C1 segment of cervical spinal cord (tissue), 14 donors: ENCODE measurements around the gene MEIS1.
"Not testable (repeated sequence)": the region's sequence is repeated elsewhere in the genome, so short reads cannot be mapped to it uniquely, and the experiment has no call there.

ENCODE experiments used
- DNase-seq, 14 donors: peaks; one replicate each; lab custom pipeline; 2025; lab: John Stamatoyannopoulos, UW

The MEIS1 gene

DNA sequence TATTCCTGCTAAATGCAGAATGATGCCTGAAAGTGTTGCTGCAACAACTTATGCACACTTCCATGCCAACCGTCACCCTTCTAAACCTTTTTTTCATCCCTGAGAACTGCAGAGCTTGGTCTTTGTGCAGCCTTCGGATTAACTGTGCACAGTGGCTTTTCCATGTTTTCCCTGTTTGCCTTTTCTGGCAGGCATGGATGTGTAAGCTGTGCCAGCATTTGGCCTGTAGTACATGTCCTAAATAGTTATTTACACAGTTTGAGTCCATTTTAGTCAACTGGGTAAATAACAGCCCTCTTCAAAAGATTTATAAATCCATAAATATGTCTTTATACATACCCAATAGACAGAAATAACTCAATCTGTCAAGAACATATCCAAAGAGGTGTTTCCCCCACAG, 31.5 kb downstream of the MEIS1 start:
- DNase-seq = peak in 1 of 14 donors; percentile 38

DNA sequence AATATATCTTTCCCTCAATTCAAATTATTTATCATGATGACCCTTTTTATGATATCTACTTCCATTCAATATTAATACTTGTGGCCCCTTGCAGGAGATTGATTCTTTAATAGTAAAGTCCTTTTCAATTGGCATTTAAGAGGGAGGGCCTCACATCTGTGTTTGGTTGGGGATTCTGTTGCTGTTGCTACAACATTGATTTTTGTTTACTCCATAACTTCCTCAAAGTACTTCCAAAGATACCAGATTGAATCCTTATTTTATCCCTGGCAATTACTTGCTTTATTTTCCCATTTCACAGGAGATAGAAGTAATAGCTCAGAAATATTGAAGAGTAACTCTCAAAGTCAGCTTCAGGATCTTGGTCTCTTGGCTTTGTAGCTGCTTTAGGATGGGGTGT, 32.8 kb downstream of the MEIS1 start:
- DNase-seq = no peak

DNA sequence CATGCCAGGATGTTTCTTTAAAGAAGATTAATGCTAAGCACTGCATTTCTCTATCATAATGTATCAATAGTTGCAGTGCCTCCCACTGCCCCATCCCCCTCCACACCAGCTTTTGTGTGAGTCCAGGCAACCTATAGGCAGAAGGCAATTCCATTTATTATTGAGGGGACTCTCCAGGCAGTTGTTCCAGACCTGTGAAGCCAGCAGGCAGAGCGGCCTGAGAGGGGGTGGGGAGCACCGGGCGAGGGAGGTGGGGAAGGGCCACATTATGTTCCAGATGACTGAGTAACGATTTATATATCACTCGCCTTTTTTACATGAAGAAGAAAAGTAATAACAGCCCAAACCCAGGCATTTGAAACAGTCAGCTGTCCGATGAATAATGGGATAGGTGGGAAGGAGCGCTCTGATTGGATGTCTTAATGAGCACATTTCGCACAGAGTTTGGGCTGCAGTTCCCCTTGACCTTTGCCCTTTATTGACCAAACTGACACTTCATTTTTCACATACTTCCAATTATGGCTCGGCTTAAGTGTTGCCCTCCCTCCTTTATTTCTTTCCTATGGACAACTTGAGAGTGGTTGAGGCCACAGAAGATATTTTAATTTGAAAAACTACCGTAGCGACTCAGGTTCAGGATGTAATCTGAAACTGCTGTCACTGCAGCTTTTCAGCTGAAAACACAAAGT, 34.4 kb downstream of the MEIS1 start:
- no peak for DNase-seq

DNA sequence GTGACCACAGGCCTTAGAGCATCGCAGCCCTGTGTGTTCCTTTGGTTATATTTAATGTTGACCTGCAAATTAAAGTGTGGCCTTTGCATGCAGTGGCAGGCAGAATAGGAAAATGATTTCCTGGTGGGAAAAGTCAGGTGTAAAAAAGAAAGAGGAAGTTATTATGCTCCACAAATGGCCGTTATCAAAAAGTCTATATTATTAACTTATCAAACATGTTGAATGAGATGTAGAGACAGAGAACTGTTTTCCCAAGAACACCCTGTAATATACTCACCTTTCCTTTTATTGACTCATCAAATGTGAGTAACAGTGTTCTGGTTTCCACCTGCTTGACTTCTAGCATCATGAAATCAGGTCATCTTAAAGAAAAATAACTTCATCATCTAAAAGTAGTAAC, 35.3 kb downstream of the MEIS1 start:
- no peak for DNase-seq

DNA sequence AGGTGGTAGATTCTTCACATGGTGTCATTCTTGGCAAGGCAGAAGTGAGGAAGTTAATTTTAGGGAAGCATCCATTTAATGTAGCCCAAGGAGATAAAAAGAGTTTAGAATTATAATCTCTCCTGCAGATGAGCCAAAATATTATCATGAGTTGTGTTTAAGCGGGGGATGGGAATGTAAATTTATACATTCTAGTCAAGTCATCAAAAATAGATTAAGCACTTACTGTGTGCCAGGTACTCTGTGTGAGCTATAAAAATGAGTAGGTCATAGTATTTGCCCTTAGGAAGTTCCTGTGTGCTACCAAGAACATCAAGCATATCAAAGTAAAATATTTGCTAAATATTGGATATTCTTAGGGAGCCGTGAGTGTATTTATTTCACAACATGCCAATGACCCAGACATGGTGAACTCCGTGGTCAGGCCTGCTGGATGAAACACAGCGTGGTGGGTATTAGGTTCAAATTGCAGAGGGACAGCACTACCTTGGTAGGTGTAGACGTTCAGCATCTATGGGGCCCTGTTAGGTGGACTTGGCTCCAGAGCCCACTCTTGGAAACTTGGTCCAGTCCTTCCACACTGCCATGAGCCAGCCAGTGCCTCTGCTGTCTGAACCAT, 37.4 kb downstream of the MEIS1 start:
- DNase-seq = no peak

DNA sequence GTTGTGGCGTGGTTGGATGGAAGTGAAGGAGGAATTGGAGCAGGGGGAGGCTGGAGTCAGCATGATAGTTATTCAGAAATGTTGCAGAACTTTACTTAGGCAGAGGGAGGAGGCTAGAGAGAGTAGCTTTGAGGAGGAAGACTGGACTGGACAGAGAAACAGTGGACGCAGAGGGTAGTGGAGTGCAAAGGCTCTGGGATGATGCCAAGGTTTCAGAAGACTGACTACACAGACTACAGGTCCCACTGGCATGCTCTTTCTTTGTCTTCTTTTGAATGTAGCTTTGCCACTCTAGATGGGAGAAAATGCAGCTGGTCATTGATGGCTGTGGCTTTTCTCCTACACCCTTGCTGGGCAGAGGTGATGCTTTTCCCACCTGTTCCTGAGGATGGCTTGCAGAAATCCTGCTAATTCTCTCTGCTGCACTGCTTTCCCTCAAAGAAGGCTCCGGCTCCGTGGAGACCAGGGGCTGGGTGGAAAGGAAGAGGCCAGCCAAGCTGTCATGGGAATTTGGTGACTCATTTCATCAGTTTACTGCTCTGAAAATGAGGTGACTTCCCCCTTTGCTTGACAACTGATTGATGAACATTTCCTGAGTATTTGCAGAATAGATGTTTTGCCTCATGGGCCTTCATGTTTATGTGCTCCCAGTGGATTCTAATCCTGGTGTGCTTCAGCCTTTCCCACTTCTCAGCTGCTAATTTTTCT, 42.4 kb downstream of the MEIS1 start:
- DNase-seq = peak in 1 of 14 donors; percentile 29

DNA sequence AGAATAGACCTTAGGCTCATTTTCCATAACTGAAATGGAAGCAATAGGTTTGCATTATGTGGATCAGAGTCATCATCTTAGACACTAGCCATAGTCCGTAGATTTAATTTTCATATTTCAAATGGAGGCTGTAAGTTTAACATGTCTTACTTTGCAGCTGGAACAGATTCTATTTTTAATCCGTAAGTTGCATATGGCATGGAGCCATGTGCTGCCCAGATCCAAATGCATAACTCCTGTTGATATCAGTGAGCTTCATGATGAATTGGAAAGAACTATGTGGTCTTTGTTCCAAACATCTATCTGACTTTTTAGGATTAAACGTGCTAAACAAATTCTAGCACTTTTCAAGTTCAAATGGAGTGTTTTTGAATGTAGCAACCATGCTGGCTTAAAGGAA, 43.4 kb downstream of the MEIS1 start:
- DNase-seq = no peak

DNA sequence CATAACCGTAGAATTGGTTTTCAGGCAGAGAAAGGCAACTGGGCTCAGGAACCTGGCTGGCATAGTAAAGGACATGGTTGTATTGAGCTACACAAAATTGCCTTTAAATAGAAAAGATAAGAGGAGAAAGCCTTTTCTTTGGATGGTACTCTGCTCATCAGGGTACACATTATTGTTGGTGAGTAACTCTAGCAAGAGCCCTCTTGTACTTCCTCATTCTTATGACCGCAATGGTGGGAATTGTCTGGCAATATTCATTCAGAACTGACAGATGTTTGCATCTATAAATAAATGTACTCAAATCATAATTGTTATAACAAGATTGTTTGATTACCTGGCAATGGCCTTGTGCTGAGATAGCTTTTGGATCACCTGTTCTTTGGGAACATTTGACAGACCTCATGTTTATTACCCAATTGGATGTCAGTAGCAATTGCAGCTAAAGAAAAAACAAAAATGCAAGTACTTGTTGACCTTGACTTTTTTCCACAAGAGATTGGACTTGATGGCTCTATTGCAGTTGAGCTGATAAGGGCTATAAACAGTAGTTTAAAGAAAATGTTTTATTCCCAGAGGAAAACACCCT, 43.9 kb downstream of the MEIS1 start:
- DNase-seq = no peak

DNA sequence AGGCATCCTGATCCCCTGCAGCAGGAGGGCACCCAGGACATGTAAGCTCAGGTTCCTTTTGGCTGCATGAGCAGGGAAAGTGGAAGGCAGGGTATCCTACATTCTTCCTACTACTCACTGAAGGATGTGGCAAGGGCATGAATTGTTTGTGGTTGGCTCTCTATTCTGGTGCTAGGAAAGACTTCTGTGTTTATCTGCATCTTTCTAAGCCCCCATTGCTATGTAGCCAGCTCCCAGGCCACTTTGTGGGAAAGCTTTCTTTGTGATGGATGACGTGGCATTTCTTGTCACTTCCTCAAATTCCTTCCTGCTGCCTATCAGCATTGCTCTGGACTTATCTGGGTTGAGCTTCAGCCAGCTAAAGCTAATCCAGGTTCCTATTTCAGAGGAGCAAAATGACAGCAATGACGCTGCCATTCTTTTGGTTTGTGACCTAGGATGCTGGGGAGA, 46.2 kb downstream of the MEIS1 start:
- no peak for DNase-seq

DNA sequence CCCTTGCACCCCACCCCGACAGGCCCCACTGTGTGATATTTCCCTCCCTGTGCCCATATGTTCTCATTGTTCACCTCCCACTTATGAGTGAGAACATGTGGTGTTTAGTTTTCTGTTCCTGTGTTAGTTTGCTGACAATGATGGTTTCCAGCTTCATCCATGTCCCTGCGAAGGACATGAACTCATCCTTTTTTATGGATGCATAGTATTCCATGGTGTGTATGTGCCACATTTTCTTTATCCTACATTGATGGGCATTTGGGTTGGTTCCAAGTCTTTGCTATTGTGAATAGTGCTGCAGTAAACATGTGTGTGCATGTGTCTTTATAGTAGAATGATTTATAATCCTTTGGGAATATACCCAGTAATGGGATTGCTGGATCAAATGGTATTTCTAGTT, 50.3 kb downstream of the MEIS1 start:
- not testable (repeated sequence) for DNase-seq

DNA sequence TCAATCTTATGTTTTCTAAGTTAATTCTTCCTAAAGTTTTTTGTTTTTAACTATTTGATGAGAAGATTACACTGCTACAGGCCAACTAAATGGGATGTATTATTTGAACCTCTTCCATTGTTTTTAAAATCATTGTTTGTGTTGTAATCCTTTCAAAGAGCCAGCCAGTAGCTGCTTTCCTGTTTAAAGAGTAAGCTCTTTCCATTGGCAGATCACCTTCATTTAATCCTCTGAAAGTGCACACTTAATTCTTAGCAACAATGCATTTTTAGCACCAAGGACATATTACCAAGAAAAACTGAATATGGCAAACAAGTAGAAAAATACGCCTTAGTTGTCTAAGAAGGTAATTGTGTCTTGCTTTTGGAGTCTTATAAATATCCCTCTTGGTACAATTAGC, 54.0 kb downstream of the MEIS1 start:
- no peak for DNase-seq

DNA sequence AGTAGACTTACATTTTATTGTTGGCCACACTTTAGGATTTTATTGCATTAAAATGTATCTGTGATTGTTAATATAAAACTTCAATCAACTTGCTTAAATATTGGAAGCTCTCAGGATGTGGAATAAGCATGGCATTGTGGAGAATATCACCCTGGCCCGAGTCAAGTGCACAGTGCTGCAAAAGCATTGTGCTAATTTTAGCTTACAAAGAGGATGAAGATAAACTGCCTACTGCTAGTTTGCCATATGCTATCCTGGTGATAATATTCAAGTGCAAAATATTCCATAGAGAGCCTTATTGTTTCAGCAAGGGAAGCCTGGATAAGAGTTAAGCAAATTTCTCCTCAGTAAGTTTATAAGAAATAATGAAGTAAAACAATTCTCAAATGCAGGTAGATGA, 54.5 kb downstream of the MEIS1 start:
- peak in 1 of 14 donors; percentile 85 for DNase-seq

DNA sequence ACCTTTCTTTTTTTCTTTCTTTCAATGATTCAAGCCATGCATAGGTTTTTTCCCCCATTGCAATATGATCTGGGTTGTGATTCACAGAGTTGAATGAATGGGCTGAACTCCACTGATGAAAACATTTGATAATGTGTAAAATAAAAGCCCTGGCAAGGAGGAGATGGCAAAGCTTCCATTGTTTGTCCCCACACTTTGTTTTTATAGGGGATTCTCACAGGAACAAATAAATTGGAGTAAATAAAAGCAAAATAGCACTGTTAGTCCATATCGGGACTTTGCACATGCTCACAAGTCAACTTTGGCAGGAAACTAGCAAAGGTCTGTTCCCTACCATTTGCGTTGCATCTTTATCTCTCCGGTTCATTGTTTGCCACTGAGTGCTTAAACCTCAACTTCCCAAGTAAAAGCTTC, 55.7 kb downstream of the MEIS1 start:
- DNase-seq = no peak

DNA sequence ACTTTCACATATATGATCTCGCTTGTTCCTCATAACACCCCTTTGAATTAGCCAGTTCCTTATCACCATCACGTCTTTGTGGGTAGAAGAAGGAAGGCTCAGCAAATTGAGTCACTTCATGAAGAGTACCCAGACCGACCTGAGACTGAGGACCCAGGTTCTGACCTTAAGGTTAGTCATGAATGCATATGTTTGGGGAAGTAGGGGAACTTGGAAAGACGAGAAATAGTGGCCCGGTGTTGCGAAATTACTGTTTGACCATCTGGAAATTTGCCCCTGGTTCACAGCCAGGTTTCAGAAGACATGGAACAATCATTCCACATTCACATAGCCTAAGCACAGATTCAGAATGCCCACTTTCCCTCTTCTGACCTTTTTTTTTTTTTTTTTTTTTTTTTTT, 59.8 kb downstream of the MEIS1 start:
- no peak for DNase-seq

DNA sequence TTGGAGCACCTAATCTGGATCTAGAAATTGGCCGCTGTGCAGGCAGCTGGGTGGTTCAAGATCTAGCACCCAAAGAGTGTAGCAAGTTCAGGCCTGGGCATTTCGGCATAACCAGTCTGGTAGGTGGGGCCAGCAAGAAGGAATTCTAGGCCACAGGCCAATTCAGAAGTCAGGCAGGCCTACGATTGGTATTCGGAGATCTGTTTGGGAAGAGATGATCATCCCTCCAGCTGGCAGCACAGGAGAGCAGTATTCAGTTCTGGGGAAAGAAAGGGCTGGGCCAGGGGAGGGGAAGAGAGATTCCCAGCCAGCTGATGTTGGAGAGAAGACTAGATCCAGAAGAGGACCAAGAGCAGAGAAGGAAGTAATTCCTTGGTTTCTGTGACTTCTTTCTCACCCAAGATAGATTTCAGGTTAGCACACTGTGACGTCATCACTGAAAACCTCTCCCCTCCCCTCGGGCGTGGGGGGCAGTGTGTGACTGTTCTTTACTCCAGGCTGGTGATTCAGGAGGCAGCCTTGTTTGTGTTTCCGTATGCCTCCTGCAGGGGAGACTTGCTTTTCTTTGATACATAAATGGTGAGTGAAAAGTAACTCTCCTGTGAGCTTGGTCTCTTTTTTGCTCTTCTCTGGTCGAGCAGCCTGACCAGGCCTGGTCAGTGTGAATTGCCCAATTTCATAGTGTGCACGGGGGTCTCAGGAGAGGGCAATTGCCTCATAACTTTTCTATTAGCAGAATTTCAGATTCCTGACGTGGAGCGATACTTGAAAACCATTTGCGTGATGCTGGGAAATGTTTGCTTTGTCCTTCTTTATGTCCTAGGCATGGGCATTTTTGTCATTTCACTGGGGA, 61.1 kb downstream of the MEIS1 start:
- peak in 2 of 14 donors; percentile 39 to 66 for DNase-seq

DNA sequence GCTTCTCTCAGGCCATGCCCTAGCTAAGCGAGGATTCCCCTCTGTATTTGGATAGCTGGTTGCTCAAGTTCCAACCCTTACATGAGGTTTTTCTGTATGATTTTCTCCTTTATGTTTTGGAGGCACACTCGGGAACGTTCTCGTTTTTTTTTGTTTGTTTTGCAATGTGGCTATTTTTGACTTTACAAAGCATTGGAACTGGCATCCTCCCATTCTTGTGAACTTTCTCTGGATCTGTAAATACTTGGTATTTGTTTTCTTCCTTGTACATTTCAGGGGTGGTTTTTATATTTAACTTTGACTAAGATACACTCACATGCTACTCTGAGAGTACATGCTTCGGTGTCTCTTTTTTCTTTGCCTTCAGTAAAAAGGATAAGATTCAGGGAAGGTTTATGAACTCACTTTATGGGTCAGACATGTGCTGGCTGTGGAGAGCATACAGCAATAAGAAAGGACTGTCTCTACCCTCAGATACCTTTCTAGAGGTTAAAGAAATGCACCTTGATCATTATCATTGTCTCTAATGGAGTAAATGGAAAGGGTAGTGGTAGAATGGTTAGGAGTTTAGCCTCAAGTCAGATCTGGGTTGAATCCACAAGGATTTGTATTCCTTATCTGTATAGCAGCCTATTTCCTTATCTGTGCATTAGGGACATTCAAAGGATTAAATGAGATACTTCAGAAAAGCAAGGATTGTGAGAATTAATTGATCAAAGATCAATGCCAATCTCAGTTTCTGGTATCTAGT, 61.9 kb downstream of the MEIS1 start:
- DNase-seq = no peak

DNA sequence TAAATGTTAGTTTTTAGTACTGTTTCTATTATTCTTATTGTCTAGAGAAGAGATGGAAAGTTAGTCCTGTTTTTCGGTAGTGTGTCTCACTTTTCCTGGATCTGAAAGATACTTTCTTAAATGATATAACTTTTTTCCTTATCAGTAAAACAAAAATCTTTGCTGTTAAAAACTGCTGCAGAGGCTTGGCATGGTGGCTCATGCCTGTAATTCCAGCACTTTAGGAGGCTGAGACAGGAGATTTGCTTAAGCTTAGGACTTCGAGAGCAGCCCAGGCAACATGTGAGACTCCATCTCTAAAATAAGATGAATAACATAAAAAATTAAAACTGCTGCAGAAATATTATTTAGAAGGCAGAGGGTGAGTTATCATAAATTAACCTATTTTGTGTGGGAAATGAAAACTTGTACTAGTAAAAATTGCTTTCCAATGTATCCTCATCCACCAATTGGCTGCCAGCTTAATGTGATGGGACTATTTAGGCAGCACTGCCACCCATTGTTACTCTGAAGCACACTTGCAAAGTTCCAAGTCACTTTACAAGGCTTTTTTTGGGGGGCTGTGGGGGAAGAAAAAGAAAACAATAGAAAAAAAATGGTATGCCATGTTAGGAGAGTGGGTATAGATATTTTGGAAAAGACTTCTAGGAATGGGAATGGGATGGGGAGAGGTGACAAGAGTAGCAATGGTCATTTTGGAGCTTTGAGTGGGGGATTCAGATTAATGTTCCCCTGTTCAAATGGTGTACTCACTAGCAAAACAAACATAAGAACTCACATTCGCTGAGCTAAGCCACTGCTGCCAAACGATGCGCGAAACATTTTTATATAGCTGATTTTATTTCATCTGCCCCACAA, 62.7 kb downstream of the MEIS1 start:
- no peak for DNase-seq

DNA sequence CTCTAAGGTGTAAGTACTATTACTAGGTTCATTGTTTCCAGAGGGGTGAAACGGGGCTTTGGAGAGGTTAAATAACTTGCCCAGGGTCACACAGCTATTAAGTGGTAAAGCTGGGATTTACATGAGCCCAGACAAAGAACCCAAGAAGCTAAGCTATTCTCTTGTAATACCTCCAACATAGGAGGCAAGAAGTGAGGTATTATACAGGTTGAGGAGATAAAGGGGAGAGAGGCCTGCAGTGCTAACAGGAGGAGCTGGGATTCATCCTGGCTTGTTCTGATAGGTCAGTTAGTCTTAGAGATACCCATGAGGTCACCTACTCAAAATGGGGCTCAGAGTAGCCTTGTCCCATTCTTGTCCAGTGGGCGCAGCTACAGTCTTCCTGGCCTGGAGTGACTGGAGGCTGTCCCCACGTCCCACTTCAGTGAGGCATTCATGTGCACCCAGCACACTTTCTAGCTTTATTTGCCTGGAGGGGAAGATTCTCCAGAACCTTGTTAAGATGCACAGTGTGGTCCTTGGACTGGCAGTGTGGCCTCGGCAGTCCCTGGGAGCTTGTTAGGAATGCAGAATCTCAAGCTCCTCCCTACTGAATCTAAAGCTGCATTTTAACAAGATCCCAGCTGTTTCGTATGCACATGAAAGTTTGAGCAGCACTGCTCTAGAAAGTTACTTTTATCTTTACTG, 63.5 kb downstream of the MEIS1 start:
- DNase-seq = no peak

DNA sequence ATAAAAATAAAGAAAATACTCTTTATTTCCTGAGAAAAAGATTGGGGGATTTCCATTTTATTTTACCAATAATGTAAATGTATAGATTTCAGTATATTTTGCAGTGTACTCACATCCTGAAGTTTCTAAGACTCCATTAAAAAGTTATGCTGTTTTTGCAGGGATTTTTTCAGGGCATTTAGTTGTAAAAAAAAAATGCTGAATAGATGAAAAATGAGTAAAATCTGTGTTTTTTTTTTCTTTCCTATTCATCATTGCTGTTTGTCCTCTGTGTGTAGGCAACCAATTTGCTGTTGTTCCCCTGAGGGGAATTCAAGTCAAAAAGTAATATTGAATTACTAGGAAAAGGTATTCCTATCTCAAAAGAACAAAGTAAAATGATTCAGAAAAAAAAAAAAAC, 66.3 kb downstream of the MEIS1 start:
- DNase-seq = no peak
